ENCODE results near the gene PLPP1. TPM values are rescaled to one million over a fixed set of nuclear protein-coding genes. Genes with fewer than 3 reads are reported as not detected.

The PLPP1 gene
- total RNA-seq, 1 donor from 2014 or later: 73.7 TPM

- Mint-ChIP-seq H3K4me1 (ENCODE audit: low read depth) (peaks cover 46% of the 10 kb centered on the region), H3K4me3 (ENCODE audit: unreplicated experiment) (no peak overlapping the region), H3K27ac (ENCODE audit: unreplicated experiment) (no peak overlapping the region), H3K9me3 (ENCODE audit: low read depth) (no peaks in the 10 kb centered on the region), H3K36me3 (ENCODE audit: low read depth) (peaks cover 3% of the 10 kb centered on the region), H3K27me3 (ENCODE audit: low read depth) (no peaks in the 10 kb centered on the region)
- DNase-seq (ENCODE audit: low spot score): no peak
- TF ChIP-seq CTCF (IDR thresholded peaks at IDR 0.05): no peak
Observed at GRCh38 chr5:55530669-55531068, 4.1 kb downstream of the PLPP1 start.

- Mint-ChIP-seq H3K36me3 (ENCODE audit: low read depth) (no peaks in the 10 kb centered on the region), H3K27me3 (ENCODE audit: low read depth) (no peaks in the 10 kb centered on the region), H3K27ac (ENCODE audit: unreplicated experiment) (no peak overlapping the region), H3K9me3 (ENCODE audit: low read depth) (no peaks in the 10 kb centered on the region), H3K4me3 (ENCODE audit: unreplicated experiment) (no peak overlapping the region), H3K4me1 (ENCODE audit: low read depth) (peaks cover 28% of the 10 kb centered on the region)
- DNase-seq (ENCODE audit: low spot score): no peak
- no peak for TF ChIP-seq CTCF (IDR thresholded peaks at IDR 0.05)
Observed at GRCh38 chr5:55524816-55525215, 9.9 kb downstream of the PLPP1 start.

GRCh38 chr5:55523293-55523692, 11.5 kb downstream of the PLPP1 start:
- no peaks in the 10 kb centered on the region for H3K36me3 Mint-ChIP-seq (ENCODE audit: low read depth)
- no peak overlapping the region for H3K27ac Mint-ChIP-seq (ENCODE audit: unreplicated experiment)
- H3K9me3 Mint-ChIP-seq (ENCODE audit: low read depth): no peaks in the 10 kb centered on the region
- no peak for TF ChIP-seq CTCF (IDR thresholded peaks at IDR 0.05)
- DNase-seq (ENCODE audit: low spot score): no peak
- H3K4me3 Mint-ChIP-seq (ENCODE audit: unreplicated experiment): no peak overlapping the region
- H3K4me1 Mint-ChIP-seq (ENCODE audit: low read depth): peaks cover 33% of the 10 kb centered on the region
- H3K27me3 Mint-ChIP-seq (ENCODE audit: low read depth): no peaks in the 10 kb centered on the region

- no peaks in the 10 kb centered on the region for H3K9me3 Mint-ChIP-seq (ENCODE audit: low read depth)
- no peak for DNase-seq (ENCODE audit: low spot score)
- peaks cover 1% of the 10 kb centered on the region for H3K36me3 Mint-ChIP-seq (ENCODE audit: low read depth)
- H3K4me1 Mint-ChIP-seq (ENCODE audit: low read depth): peaks cover 33% of the 10 kb centered on the region
- H3K27ac Mint-ChIP-seq (ENCODE audit: unreplicated experiment): no peak overlapping the region
- no peak overlapping the region for H3K4me3 Mint-ChIP-seq (ENCODE audit: unreplicated experiment)
- TF ChIP-seq CTCF (IDR thresholded peaks at IDR 0.05): no peak
- H3K27me3 Mint-ChIP-seq (ENCODE audit: low read depth): no peaks in the 10 kb centered on the region
Observed at GRCh38 chr5:55521881-55522280, 12.9 kb downstream of the PLPP1 start.

GRCh38 chr5:55520117-55520839, 14.5 kb downstream of the PLPP1 start:
- Mint-ChIP-seq H3K4me3 (ENCODE audit: unreplicated experiment) (no peak overlapping the region), H3K9me3 (ENCODE audit: low read depth) (no peaks in the 10 kb centered on the region), H3K27ac (ENCODE audit: unreplicated experiment) (no peak overlapping the region), H3K36me3 (ENCODE audit: low read depth) (peaks cover 1% of the 10 kb centered on the region), H3K27me3 (ENCODE audit: low read depth) (no peaks in the 10 kb centered on the region), H3K4me1 (ENCODE audit: low read depth) (peaks cover 35% of the 10 kb centered on the region)
- no peak for DNase-seq (ENCODE audit: low spot score)
- TF ChIP-seq CTCF (IDR thresholded peaks at IDR 0.05): no peak
